CD14-positive monocyte (primary cell): Measurements from ENCODE around the gene FBXO11. TPM values are rescaled to one million over a fixed set of nuclear protein-coding genes. Genes with fewer than 3 reads are reported as not detected.
A peak's percentile ranks its signal among the peaks of the same experiment; 100 is the strongest.

Experiments
- DNase-seq, 3 donors: peaks; one replicate each; pipeline ENCODE4 v3.0.0-alpha.2; 2011 to 2022
- H2AFZ ChIP-seq: 2 replicates; pipeline ENCODE4 v1.6.0; 2012; ENCODE audit warnings: mild to moderate bottlenecking, low read depth, low read length, inconsistent platforms; ENCODE audit not compliant: insufficient read depth, poor library complexity, severe bottlenecking
- H3K27ac ChIP-seq, 2 donors: 1 replicate in 1 of 2; 2 replicates in 1 of 2; pipeline ENCODE4 v1.5.1; 2012 to 2013; ENCODE audit warnings: low read length in 2 of 2, control low read depth in 1 of 2, inconsistent platforms in 1 of 2, low read depth in 1 of 2, mild to moderate bottlenecking in 1 of 2
- H3K27me3 ChIP-seq, 2 donors: one replicate each; pipeline versions ENCODE4 v1.6.0 to v1.6.1; 2011 to 2013; ENCODE audit warnings: low read length in 2 of 2; ENCODE audit not compliant: control insufficient read depth in 2 of 2, insufficient read depth in 2 of 2
- H3K36me3 ChIP-seq, 2 donors: replicated peaks in 1 of 2; 1 replicate in 1 of 2; 2 replicates in 1 of 2; pipeline versions ENCODE4 v1.5.1 to v1.6.1; 2012 to 2013; ENCODE audit warnings: low read length in 2 of 2, control low read depth in 1 of 2, inconsistent platforms in 1 of 2, mild to moderate bottlenecking in 1 of 2; ENCODE audit not compliant: insufficient read depth in 2 of 2, control insufficient read depth in 1 of 2
- H3K4me1 ChIP-seq, 2 donors: 1 replicate in 1 of 2; 2 replicates in 1 of 2; pipeline versions ENCODE4 v1.5.1 to v1.6.1; 2012 to 2013; ENCODE audit warnings: low read length in 2 of 2, control low read depth in 1 of 2, inconsistent platforms in 1 of 2, mild to moderate bottlenecking in 1 of 2, moderate library complexity in 1 of 2; ENCODE audit not compliant: insufficient read depth in 2 of 2, control insufficient read depth in 1 of 2
- H3K4me2 ChIP-seq: replicated peaks from 2 replicates; pipeline ENCODE3; 2012; ENCODE audit warnings: low read length, moderate library complexity, mild to moderate bottlenecking; ENCODE audit not compliant: poor library complexity, severe bottlenecking; ENCODE audit errors: extremely low read depth
- H3K4me3 ChIP-seq, 3 experiments: fragments of 200-600 bp in 1 of 3; sonication (generic) in 1 of 3; replicated peaks in 1 of 3; 1 replicate in 2 of 3; 2 replicates in 1 of 3; pipeline ENCODE4 v1.5.1; 2011 to 2013; ENCODE audit warnings: low read length in 3 of 3, mild to moderate bottlenecking in 3 of 3, control low read depth in 2 of 3, low read depth in 2 of 3, inconsistent platforms in 1 of 3, moderate library complexity in 1 of 3
- H3K79me2 ChIP-seq: 2 replicates; pipeline ENCODE4 v1.6.0; 2012; ENCODE audit warnings: mild to moderate bottlenecking, control low read depth, inconsistent platforms, low read length, moderate library complexity; ENCODE audit not compliant: insufficient read depth
- H3K9ac ChIP-seq: 2 replicates; pipeline ENCODE4 v1.6.0; 2017; ENCODE audit warnings: low read length, mild to moderate bottlenecking; ENCODE audit not compliant: insufficient read depth, poor library complexity, severe bottlenecking
- H3K9me3 ChIP-seq, 2 donors: replicated peaks in 1 of 2; 1 replicate in 1 of 2; 2 replicates in 1 of 2; pipeline versions ENCODE4 v1.5.1 to v1.6.1; 2012 to 2013; ENCODE audit warnings: low read length in 2 of 2, control low read depth in 1 of 2; ENCODE audit not compliant: control insufficient read depth in 1 of 2, insufficient read depth in 1 of 2
- H4K20me1 ChIP-seq: 2 replicates; pipeline ENCODE4 v1.6.0; 2012; ENCODE audit warnings: mild to moderate bottlenecking, low read length, control low read depth, moderate library complexity; ENCODE audit not compliant: insufficient read depth
- H3K27ac Mint-ChIP-seq, 7 donors: one replicate each; pipeline ENCODE4 v1.8.0; 2020; ENCODE audit warnings: mild to moderate bottlenecking in 7 of 7, mixed read lengths in 7 of 7, moderate library complexity in 6 of 7, inconsistent platforms in 2 of 7
- H3K27me3 Mint-ChIP-seq, 3 donors: one replicate each; pipeline ENCODE4 v1.8.0; 2021 to 2022; ENCODE audit warnings: low read depth in 3 of 3, mild to moderate bottlenecking in 3 of 3, mixed read lengths in 3 of 3, moderate library complexity in 3 of 3, inconsistent platforms in 1 of 3
- H3K36me3 Mint-ChIP-seq, 2 donors: one replicate each; pipeline ENCODE4 v1.8.0; 2020; ENCODE audit warnings: mixed read lengths in 2 of 2, inconsistent platforms in 1 of 2, mild to moderate bottlenecking in 1 of 2
- H3K4me1 Mint-ChIP-seq: one replicate; pipeline ENCODE4 v1.8.0; 2020; ENCODE audit warnings: mild to moderate bottlenecking, mixed read lengths
- H3K4me3 Mint-ChIP-seq, 2 donors: one replicate each; pipeline ENCODE4 v1.8.0; 2020; ENCODE audit warnings: mild to moderate bottlenecking in 2 of 2, mixed read lengths in 2 of 2, moderate library complexity in 1 of 2
- H3K9me3 Mint-ChIP-seq, 7 donors: one replicate each; pipeline ENCODE4 v1.8.0; 2020 to 2022; ENCODE audit warnings: mixed read lengths in 7 of 7, mild to moderate bottlenecking in 6 of 7, moderate library complexity in 6 of 7, inconsistent platforms in 2 of 7
- whole genome bisulfite sequencing: methylation state at CpG from one replicate; pipeline ENCODE4 v1.1.5; 2013; ENCODE audit warnings: missing lambda C conversion rate; ENCODE audit not compliant: insufficient coverage; 5-methylcytosine and 5-hydroxymethylcytosine counted together
- intact Hi-C, 2 donors: fragments of 100-400 bp; cut with micrococcal nuclease; formaldehyde crosslinking; loops; one replicate each; pipeline versions ENCODE4 v1.15.0 to v1.15.1; 2023
- polyA plus RNA-seq, 3 donors: library from polyadenylated mRNA; depleted of rRNA in 1 of 3; unstranded in 2 of 3; stranded (reverse) in 1 of 3; fragments of 300-500 nt in 2 of 3; fragments of >200 nt in 1 of 3; fragmentation: Illumina TruSeq in 2 of 3; gene quantifications; 1 replicate in 2 of 3; 2 replicates in 1 of 3; pipeline ENCODE4 v1.2.3, GENCODE V29; 2012 to 2021
- TF ChIP-seq, protein P1 (sequence below): fragments of 200-600 bp; IDR thresholded peaks from one replicate; pipeline ENCODE4 v1.8.0; 2022; ENCODE audit warnings: antibody characterized with exemption, mild to moderate bottlenecking

FBXO11 gene
- polyA plus RNA-seq, 3 donors = 2.2 to 51.3 (median 4.6) TPM

DNA sequence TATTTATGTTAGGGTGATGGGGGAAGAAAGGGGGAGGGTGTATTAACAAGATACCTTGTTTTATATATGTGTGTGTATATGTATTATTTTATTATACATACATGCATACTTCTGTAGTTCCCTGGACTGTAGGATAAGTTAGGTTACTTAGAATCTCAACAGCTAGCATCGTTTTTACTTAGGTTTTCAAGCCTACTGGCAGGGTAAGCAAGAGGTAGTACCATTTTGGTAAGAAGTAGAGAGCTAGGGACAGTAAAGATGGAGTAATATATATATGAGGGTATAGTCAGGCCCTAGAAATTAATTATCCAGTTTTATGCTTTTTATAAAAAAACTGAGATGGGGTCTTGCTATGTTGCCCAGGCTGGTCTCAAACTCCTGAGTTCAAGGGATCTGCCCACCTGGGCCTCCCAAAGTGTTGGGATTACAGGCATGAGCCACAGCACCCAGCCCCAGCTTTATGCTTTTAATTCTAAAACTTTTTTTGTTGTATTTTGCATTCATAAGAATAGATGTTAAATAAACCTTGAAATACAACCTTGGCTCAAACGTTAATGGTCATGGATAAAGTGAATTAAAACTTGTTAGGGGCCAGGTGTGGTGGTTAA is 110.1 kb downstream of the FBXO11 start:
- Histone ChIP-seq H3K27me3 (no peaks in the 10 kb centered on the region), H3K4me3 (no peak overlapping the region), H3K9ac (no peak overlapping the region), H3K79me2 (peaks cover 73% of the 10 kb centered on the region), H3K9me3 (no peaks in the 10 kb centered on the region), H3K36me3 (peaks cover 26 to 58% of the 10 kb centered on the region in 2 donors), H2AFZ (no peak overlapping the region), H3K4me1 (peaks cover 30 to 34% of the 10 kb centered on the region in 2 donors), H3K27ac (peak overlapping the region in 1 of 2 donors; percentile 31), H4K20me1 (peaks cover 77% of the 10 kb centered on the region), H3K4me2 (no peak overlapping the region)
- DNase-seq = no peak
- Mint-ChIP-seq H3K27me3 (no peaks in the 10 kb centered on the region), H3K36me3 (peaks cover 40 to 74% of the 10 kb centered on the region in 2 donors), H3K27ac (peak overlapping the region in 2 of 7 donors; percentile 76 to 80), H3K9me3 (no peaks in the 10 kb centered on the region), H3K4me1 (peaks cover 35% of the 10 kb centered on the region), H3K4me3 (no peak overlapping the region)
- intact Hi-C loops = no loop called here
- 86% methylated on average over 1 of the region's 2 CpGs for WGBS
- TF ChIP-seq, protein P1, sequence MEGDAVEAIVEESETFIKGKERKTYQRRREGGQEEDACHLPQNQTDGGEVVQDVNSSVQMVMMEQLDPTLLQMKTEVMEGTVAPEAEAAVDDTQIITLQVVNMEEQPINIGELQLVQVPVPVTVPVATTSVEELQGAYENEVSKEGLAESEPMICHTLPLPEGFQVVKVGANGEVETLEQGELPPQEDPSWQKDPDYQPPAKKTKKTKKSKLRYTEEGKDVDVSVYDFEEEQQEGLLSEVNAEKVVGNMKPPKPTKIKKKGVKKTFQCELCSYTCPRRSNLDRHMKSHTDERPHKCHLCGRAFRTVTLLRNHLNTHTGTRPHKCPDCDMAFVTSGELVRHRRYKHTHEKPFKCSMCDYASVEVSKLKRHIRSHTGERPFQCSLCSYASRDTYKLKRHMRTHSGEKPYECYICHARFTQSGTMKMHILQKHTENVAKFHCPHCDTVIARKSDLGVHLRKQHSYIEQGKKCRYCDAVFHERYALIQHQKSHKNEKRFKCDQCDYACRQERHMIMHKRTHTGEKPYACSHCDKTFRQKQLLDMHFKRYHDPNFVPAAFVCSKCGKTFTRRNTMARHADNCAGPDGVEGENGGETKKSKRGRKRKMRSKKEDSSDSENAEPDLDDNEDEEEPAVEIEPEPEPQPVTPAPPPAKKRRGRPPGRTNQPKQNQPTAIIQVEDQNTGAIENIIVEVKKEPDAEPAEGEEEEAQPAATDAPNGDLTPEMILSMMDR = no peak

DNA sequence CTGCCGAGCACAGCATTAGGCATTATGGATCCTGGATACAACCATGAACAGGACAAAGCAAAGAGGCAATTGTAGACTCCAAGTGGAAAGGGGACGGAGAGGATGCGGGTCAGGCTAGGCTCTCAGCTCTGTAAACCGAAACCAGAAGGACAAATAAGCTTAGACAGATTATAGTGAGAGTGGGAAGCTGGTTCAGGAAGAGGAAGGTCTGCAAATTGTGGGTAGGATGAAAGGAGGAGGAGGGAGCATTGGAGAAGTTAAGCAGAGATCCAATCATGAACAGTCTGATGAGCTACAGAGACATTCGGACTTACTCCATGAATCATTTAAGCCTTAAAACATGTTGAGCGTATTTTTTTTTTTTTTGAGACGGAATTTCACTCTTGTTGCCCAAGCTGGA is 120.3 kb downstream of the FBXO11 start:
- peaks cover 35 to 39% of the 10 kb centered on the region in 2 donors for H3K4me1 ChIP-seq
- peak; percentile 69 to 83 (median 79) for DNase-seq
- intact Hi-C loops = no loop called here
- H3K9ac ChIP-seq = peak overlapping the region; percentile 28
- peaks cover 4 to 11% of the 10 kb centered on the region in 2 donors for H3K36me3 Mint-ChIP-seq
- H3K4me2 ChIP-seq = peak overlapping the region; percentile 75
- H3K9me3 Mint-ChIP-seq = no peaks in the 10 kb centered on the region
- H2AFZ ChIP-seq = peak overlapping the region; percentile 25
- H3K27ac ChIP-seq = peak overlapping the region; percentile 30 to 64
- H3K27me3 ChIP-seq = no peaks in the 10 kb centered on the region
- H3K4me1 Mint-ChIP-seq = peaks cover 38% of the 10 kb centered on the region
- peaks cover 2 to 12% of the 10 kb centered on the region in 2 donors for H3K36me3 ChIP-seq
- no peaks in the 10 kb centered on the region for H3K9me3 ChIP-seq
- H3K79me2 ChIP-seq = peaks cover 71% of the 10 kb centered on the region
- peaks cover 0 to 4% (median 0%) of the 10 kb centered on the region in 3 donors for H3K27me3 Mint-ChIP-seq
- H4K20me1 ChIP-seq = peaks cover 51% of the 10 kb centered on the region
- peak overlapping the region; percentile 38 to 75 (median 53) for H3K4me3 ChIP-seq
- whole genome bisulfite sequencing = 38% methylated on average over 1 of the region's 7 CpGs
- peak overlapping the region; percentile 83 to 91 for H3K4me3 Mint-ChIP-seq
- peak overlapping the region; percentile 77 to 91 (median 86) for H3K27ac Mint-ChIP-seq
- TF ChIP-seq, protein P1 = no peak
